OCI-LY7 (cell line): ENCODE measurements around the gene HMCES.

Experiments
- EZH2phosphoT487 ChIP-seq: fragments of 200-600 bp; sonication (generic); IDR thresholded peaks from 2 replicates; pipeline ENCODE4 v1.6.1; 2018; ENCODE audit warnings: low read depth, borderline replicate concordance, mild to moderate bottlenecking, mixed run types, antibody characterized with exemption, low read length, moderate library complexity, mixed read lengths
- TF ChIP-seq, protein P1 (sequence below): fragments of 200-600 bp; sonication (generic); conservative IDR thresholded peaks from 2 replicates; pipeline ENCODE4 v1.5.1; 2014; ENCODE audit warnings: mild to moderate bottlenecking, antibody characterized with exemption, low read length, moderate library complexity, mixed read lengths

DNA sequence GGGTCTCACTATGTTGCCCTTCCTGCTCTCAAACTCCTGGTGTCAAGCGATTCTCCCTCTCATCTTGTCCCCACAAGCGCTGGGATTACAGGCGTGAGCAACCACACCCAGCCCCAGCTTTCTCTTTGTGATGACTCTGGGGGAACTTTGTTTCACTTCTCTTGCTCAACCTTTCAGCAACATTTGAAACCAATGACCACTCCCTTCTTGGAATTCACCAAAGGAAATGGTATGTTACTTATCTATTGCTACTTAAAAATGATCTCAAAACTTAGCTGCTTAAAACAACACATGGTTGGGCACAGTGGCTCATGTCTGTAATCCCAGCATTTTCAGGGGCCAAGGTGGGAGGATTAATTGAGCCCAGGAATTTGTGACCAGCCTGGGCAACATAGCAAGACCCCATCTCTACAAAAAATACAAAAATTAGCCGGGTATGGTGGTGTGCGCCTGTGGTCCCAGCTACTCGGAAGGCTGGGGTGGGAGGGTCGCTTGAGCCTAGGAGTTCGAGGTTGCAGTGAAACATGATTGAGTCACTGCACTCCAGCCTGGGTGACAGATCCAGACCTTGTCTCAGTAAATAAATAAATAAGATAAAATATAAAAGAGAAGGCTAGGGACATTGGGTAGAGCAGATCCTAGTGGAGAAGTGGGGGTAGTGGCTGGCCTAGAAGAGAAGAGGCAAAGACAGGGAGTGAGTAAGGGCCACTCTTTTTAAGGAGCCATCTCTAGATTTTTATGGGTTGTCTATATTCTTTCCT, 39.5 kb upstream of the HMCES start:
- TF ChIP-seq, protein P1, sequence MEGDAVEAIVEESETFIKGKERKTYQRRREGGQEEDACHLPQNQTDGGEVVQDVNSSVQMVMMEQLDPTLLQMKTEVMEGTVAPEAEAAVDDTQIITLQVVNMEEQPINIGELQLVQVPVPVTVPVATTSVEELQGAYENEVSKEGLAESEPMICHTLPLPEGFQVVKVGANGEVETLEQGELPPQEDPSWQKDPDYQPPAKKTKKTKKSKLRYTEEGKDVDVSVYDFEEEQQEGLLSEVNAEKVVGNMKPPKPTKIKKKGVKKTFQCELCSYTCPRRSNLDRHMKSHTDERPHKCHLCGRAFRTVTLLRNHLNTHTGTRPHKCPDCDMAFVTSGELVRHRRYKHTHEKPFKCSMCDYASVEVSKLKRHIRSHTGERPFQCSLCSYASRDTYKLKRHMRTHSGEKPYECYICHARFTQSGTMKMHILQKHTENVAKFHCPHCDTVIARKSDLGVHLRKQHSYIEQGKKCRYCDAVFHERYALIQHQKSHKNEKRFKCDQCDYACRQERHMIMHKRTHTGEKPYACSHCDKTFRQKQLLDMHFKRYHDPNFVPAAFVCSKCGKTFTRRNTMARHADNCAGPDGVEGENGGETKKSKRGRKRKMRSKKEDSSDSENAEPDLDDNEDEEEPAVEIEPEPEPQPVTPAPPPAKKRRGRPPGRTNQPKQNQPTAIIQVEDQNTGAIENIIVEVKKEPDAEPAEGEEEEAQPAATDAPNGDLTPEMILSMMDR: no peak
- no peak for TF ChIP-seq EZH2phosphoT487
